ENCODE data around the gene PCDHGA7. TPM values are rescaled to one million over a fixed set of nuclear protein-coding genes. Genes with fewer than 3 reads are reported as not detected.
"Not testable (repeated sequence)": the region's sequence is repeated elsewhere in the genome, so short reads cannot be mapped to it uniquely, and the experiment has no call there.

PCDHGA7 gene
- total RNA-seq, 4 donors from 2014 or later, result 2.0 to 8.6 (median 3.2) TPM

DNA sequence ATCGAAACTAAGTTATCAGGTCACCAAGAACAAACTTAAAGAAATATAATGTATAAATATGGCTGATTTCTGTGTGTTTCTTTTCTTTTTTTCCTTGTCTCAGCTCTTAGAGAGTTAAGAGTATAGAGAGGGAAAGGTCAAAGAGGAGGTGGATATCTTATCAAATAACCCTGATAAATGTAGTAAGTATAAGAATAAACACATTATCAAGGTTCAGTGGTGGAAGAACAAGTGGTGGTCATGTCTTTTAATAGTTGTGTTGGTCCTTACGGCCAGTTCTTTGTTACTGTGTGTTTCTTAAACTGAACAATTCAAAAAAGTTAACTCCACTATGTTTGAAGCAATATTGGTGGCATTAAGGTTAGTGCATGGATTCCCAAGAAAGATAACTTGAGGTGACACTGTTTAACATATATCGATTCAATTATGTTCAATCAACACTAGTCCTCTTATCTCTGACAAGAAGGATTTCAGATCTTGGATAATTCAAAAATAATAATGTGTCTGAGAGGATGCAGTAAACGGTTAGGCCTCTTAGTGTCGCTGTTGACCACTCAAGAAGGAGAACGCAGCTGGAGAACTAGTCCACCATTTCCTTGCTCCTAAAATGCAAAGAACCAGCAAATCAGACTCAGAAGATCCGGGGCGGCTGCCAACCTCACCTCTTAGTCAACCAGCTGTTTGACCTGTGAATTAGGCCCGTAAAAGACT lies 39.1 kb upstream of the PCDHGA7 start, which contains the start of gene PCDHGA3:
Gene PCDHGA3, plus strand, starts transcription at position 588 of the 711 bp plus-strand sequence. CDS start 205 bp downstream, outside the sequence.
- no peak within 1 kb of the TSS for H3K27ac ChIP-seq
- WGBS, 2 donors (ENCODE audit: low coverage in 1 of 2), result 35 to 55% methylated on average over 8 to 9 of the region's 9 CpGs
- peak within 1 kb of the TSS in 1 of 4 donors; percentile 12 for H3K4me3 ChIP-seq
- TF ChIP-seq EP300 (IDR thresholded peaks at IDR 0.05; ENCODE audit: low read depth) (no peak), POLR2A (IDR thresholded peaks at IDR 0.05) (no peak), POLR2AphosphoS5 (IDR thresholded peaks at IDR 0.05) (no peak)
- TF ChIP-seq, protein P1, sequence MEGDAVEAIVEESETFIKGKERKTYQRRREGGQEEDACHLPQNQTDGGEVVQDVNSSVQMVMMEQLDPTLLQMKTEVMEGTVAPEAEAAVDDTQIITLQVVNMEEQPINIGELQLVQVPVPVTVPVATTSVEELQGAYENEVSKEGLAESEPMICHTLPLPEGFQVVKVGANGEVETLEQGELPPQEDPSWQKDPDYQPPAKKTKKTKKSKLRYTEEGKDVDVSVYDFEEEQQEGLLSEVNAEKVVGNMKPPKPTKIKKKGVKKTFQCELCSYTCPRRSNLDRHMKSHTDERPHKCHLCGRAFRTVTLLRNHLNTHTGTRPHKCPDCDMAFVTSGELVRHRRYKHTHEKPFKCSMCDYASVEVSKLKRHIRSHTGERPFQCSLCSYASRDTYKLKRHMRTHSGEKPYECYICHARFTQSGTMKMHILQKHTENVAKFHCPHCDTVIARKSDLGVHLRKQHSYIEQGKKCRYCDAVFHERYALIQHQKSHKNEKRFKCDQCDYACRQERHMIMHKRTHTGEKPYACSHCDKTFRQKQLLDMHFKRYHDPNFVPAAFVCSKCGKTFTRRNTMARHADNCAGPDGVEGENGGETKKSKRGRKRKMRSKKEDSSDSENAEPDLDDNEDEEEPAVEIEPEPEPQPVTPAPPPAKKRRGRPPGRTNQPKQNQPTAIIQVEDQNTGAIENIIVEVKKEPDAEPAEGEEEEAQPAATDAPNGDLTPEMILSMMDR (IDR thresholded peaks at IDR 0.05), result no peak
- intact Hi-C loops (cut with DNase I; ENCODE audit: low total_unique reads), result no loop called here
- peaks cover 36 to 54% of the 10 kb centered on the region in 2 donors for H3K9me3 ChIP-seq
- DNase-seq, result no peak
- H3K36me3 ChIP-seq, result no peaks in the 10 kb centered on the region
- peaks cover 20% of the 10 kb centered on the region for H3K27me3 ChIP-seq
- in situ Hi-C loops (cut with MboI; ENCODE audit: low pct_ligation_motif_present in 1 of 4, low pct_unique_long_range_greater_than_20kb in 1 of 4, low sequenced_read_pairs in 3 of 4), result no loop called here
- no peaks in the 10 kb centered on the region for H3K4me1 ChIP-seq

- Histone ChIP-seq H3K9me3 (peaks cover 30 to 49% of the 10 kb centered on the region in 2 donors), H3K4me3 (peak overlapping the region in 1 of 4 donors; percentile 12), H3K27ac (no peak overlapping the region), H3K27me3 (peaks cover 14% of the 10 kb centered on the region), H3K4me1 (no peaks in the 10 kb centered on the region), H3K36me3 (no peaks in the 10 kb centered on the region)
- in situ Hi-C loops (cut with MboI; ENCODE audit: low pct_ligation_motif_present in 1 of 4, low pct_unique_long_range_greater_than_20kb in 1 of 4, low sequenced_read_pairs in 3 of 4), result no loop called here
- DNase-seq, result no peak
- TF ChIP-seq, protein P1 (IDR thresholded peaks at IDR 0.05), result no peak
- TF ChIP-seq POLR2A (IDR thresholded peaks at IDR 0.05), result no peak
- no peak for TF ChIP-seq POLR2AphosphoS5 (IDR thresholded peaks at IDR 0.05)
- no peak for TF ChIP-seq EP300 (IDR thresholded peaks at IDR 0.05; ENCODE audit: low read depth)
- intact Hi-C loops (cut with DNase I; ENCODE audit: low total_unique reads), result no loop called here
- WGBS, 2 donors (ENCODE audit: low coverage in 1 of 2), result 57 to 66% methylated on average over 22 to 31 of the region's 31 CpGs
Observed at GRCh38 chr5:141343953-141344463, 38.5 kb upstream of the PCDHGA7 start.

DNA sequence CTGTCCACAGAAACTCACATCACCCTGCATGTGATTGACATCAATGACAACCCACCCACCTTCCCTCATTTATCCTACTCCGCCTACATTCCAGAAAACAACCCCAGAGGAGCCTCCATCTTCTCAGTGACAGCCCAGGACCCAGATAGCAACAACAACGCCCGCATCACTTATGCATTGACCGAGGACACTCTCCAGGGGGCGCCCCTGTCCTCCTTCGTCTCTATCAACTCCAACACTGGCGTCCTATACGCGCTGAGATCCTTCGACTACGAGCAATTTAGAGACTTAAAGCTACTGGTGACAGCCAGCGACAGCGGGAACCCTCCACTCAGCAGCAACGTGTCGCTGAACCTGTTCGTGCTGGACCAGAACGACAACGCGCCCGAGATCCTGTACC lies 37.2 kb upstream of the PCDHGA7 start:
- Histone ChIP-seq H3K4me3 (no peak overlapping the region), H3K36me3 (no peaks in the 10 kb centered on the region), H3K27ac (no peak overlapping the region), H3K9me3 (peaks cover 21 to 46% of the 10 kb centered on the region in 2 donors), H3K4me1 (no peaks in the 10 kb centered on the region), H3K27me3 (peaks cover 12% of the 10 kb centered on the region)
- intact Hi-C loops (cut with DNase I; ENCODE audit: low total_unique reads) (no loop called here), in situ Hi-C loops (cut with MboI; ENCODE audit: low pct_ligation_motif_present in 1 of 4, low pct_unique_long_range_greater_than_20kb in 1 of 4, low sequenced_read_pairs in 3 of 4) (no loop called here)
- TF ChIP-seq POLR2AphosphoS5 (IDR thresholded peaks at IDR 0.05) (no peak), POLR2A (IDR thresholded peaks at IDR 0.05) (no peak), EP300 (IDR thresholded peaks at IDR 0.05; ENCODE audit: low read depth) (no peak)
- TF ChIP-seq, protein P1 (IDR thresholded peaks at IDR 0.05), result no peak
- WGBS, 2 donors (ENCODE audit: low coverage in 1 of 2), result 62 to 71% methylated on average over 14 to 20 of the region's 20 CpGs
- no peak for DNase-seq

- H3K9me3 ChIP-seq, result peaks cover 26 to 51% of the 10 kb centered on the region in 2 donors
- peaks cover 15% of the 10 kb centered on the region for H3K27me3 ChIP-seq
- H3K4me3 ChIP-seq; intact Hi-C loops (cut with DNase I; ENCODE audit: low total_unique reads); H3K4me1 ChIP-seq; H3K27ac ChIP-seq; H3K36me3 ChIP-seq; DNase-seq; in situ Hi-C loops (cut with MboI; ENCODE audit: low pct_ligation_motif_present in 1 of 4, low pct_unique_long_range_greater_than_20kb in 1 of 4, low sequenced_read_pairs in 3 of 4): not testable (repeated sequence)
- 79 to 83% methylated on average over 6 to 16 of the region's 35 CpGs for WGBS, 2 donors (ENCODE audit: low coverage in 1 of 2)
Observed at GRCh38 chr5:141346017-141346416, 36.5 kb upstream of the PCDHGA7 start.
